ENCODE measurements around the gene TDRD5. TPM values are rescaled to one million over a fixed set of nuclear protein-coding genes. Genes with fewer than 3 reads are reported as not detected.

TDRD5 gene
- total RNA-seq, 4 donors from 2014 or later = 0.16 to 1.5 (median 1.0) TPM

DNA sequence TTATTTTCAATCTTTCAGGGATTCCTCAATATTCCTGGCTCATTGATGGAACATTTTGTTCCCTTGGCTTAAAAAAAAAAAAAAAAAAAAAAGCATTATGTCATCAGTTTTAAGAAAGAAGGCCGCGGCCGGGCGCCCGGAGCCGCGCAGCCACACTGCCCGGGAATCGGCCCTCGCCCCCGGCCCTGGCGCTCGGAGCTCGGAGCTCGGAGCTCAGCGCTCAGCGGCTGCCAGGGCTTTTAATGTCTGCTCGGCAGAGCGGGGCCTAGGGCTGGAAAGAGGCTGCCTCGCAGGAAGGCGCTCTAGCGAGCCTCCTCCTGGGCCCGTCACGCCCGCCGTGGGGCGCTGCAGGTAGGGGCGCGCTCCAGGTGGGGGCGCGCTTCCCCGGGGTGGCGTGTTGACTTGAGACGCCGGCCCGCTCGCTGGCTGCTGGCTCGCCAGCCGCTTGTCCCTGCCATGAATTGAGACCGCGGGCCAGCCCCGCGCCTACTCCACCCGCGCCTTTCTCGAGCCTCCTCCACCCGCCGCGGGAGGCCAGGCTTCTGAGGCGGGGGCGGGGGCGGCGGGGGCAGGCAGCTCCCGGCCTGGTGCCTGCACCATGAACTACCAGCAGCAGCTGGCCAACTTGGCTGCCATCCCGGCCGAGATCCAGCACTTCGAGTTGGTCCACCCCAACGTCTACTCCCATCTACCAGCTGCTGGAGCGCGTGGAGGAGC, 5.4 kb upstream of the TDRD5 start:
- no peak for TF ChIP-seq CTCF (IDR thresholded peaks at IDR 0.05; ENCODE audit: low read depth)

DNA sequence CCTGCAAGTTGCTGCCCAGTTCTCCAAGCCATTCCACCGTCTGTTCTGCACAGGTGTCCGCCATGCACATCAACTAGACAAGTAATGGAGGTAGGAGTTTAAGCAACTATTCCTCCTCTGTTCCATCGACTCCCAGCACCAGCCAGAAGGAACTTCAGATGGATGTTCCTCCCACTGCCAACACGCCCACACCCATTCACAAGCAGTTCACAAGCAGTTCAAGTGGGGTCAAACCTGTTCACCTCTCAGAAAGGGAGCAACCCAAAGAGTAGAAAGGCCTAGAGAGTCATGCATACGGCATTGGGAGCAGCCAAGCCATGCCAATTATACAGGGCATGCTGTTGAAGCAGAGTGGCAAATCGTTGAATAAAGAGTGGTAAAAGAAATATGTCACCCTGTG, 4.3 kb upstream of the TDRD5 start:
- TF ChIP-seq CTCF (IDR thresholded peaks at IDR 0.05; ENCODE audit: low read depth) = no peak

GRCh38 chr1:179588425-179589024, 3.1 kb upstream of the TDRD5 start:
- TF ChIP-seq CTCF (IDR thresholded peaks at IDR 0.05; ENCODE audit: low read depth) = no peak

DNA sequence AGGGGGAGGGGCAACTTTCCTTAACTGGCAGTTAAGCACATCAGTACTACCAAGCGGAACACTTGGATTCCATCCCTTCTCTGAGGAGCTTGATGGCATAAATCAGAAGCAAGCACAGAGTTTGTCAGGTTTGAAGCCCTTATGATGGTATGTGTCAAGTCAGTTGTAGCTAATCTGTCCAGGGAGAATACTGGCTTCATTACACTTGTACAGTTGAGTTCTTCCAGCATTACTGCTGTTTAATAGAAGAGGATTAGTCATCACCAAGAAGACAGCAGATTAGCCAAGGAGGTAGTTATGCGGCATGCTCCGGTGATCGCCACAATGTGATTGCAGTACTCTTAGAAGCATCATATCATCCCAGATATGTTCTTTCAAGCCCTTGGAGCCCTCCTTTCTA, 2.1 kb upstream of the TDRD5 start:
- TF ChIP-seq CTCF (IDR thresholded peaks at IDR 0.05; ENCODE audit: low read depth) = no peak

- no peak for TF ChIP-seq CTCF (IDR thresholded peaks at IDR 0.05; ENCODE audit: low read depth)
Measured at GRCh38 chr1:179590671-179591070, 961 bp upstream of the TDRD5 start.

GRCh38 chr1:179591253-179591591, 410 bp upstream of the TDRD5 start:
- TF ChIP-seq CTCF (IDR thresholded peaks at IDR 0.05; ENCODE audit: low read depth) = no peak

- TF ChIP-seq CTCF (IDR thresholded peaks at IDR 0.05; ENCODE audit: low read depth) = no peak
Measured at GRCh38 chr1:179598631-179599030, 7.0 kb downstream of the TDRD5 start.
